ENCODE data around the gene WASL.
A peak's percentile ranks its signal among the peaks of the same experiment; 100 is the strongest.

- peak; percentile 99 for TF ChIP-seq ZNF740 (CRISPR knock-in tag; IDR thresholded peaks at IDR 0.05)
- peak; percentile 77; the same call in 1 of the 2 replicates for TF ChIP-seq BCL3 (CRISPR knock-in tag; IDR thresholded peaks at IDR 0.05)
- peak; percentile 36 for TF ChIP-seq CTCF (CRISPR knock-in tag; IDR thresholded peaks at IDR 0.05)
- TF ChIP-seq ZBTB3 (CRISPR knock-in tag; IDR thresholded peaks at IDR 0.05; ENCODE audit: borderline replicate concordance, low read depth): no peak; the same call in 1 of the 2 replicates
- TF ChIP-seq REST (IDR thresholded peaks at IDR 0.05; ENCODE audit: borderline replicate concordance in 1 of 2, low read depth in 1 of 2, low read length in 2 of 2): peak in 1 of 2 experiments; percentile 72; a peak in 1 of 4 replicates
- peak; percentile 84; the same call in 1 of the 2 replicates for TF ChIP-seq ZNF224 (CRISPR knock-in tag; IDR thresholded peaks at IDR 0.05)
- TF ChIP-seq USF2 (IDR thresholded peaks at IDR 0.05; ENCODE audit: low read depth, low read length): no peak
- no peak for TF ChIP-seq USF2 (CRISPR knock-in tag; IDR thresholded peaks at IDR 0.05; ENCODE audit: borderline replicate concordance)
- TF ChIP-seq ZBTB1 (CRISPR knock-in tag; IDR thresholded peaks at IDR 0.05; ENCODE audit: borderline replicate concordance): no peak
- TF ChIP-seq ZNF280D (CRISPR knock-in tag; IDR thresholded peaks at IDR 0.05): no peak
- TF ChIP-seq SIN3A (IDR thresholded peaks at IDR 0.05; ENCODE audit: borderline replicate concordance, low read depth, low read length): peak; percentile 71; the same call in 1 of the 2 replicates
- no peak for TF ChIP-seq EZH2 (conservative IDR thresholded peaks at IDR 0.05; ENCODE audit: low read depth, low read length)
- TF ChIP-seq GFI1 (CRISPR knock-in tag; IDR thresholded peaks at IDR 0.05; ENCODE audit: borderline replicate concordance): no peak; the same call in 1 of the 2 replicates
Observed at GRCh38 chr7:123748734-123749536, at the start of gene WASL.
